Ishikawa (cell line): ENCODE results near the gene CEP290.

Experiments
- CEBPB ChIP-seq: IDR thresholded peaks from 2 replicates; pipeline ENCODE4 v1.6.1; 2012
- CREB1 ChIP-seq: IDR thresholded peaks from 2 replicates; pipeline ENCODE4 v1.6.1; 2012; ENCODE audit warnings: low read depth
- EGR1 ChIP-seq: IDR thresholded peaks from 2 replicates; pipeline ENCODE4 v1.6.1; 2012
- EP300 ChIP-seq: IDR thresholded peaks from 2 replicates; pipeline ENCODE4 v1.6.1; 2012; ENCODE audit warnings: borderline replicate concordance
- FOXM1 ChIP-seq: IDR thresholded peaks from 2 replicates; pipeline ENCODE4 v1.6.1; 2012; ENCODE audit warnings: low read depth, borderline replicate concordance
- MAX ChIP-seq: IDR thresholded peaks from 2 replicates; pipeline ENCODE4 v1.6.1; 2012
- NFIC ChIP-seq: IDR thresholded peaks from 2 replicates; pipeline ENCODE4 v1.6.1; 2012
- RAD21 ChIP-seq: IDR thresholded peaks from 2 replicates; pipeline ENCODE4 v1.6.1; 2012; ENCODE audit warnings: low read depth
- REST ChIP-seq: IDR thresholded peaks from 2 replicates; pipeline ENCODE4 v1.6.1; 2012; ENCODE audit warnings: low read depth, mild to moderate bottlenecking
- TAF1 ChIP-seq: IDR thresholded peaks from 2 replicates; pipeline ENCODE4 v1.6.1; 2012; ENCODE audit warnings: low read depth, mild to moderate bottlenecking
- TCF12 ChIP-seq: IDR thresholded peaks from 2 replicates; pipeline ENCODE4 v1.6.1; 2012; ENCODE audit warnings: low read depth
- TEAD4 ChIP-seq: IDR thresholded peaks from 2 replicates; pipeline ENCODE4 v1.6.1; 2012
- USF1 ChIP-seq: IDR thresholded peaks from 2 replicates; pipeline ENCODE4 v1.6.1; 2012
- YY1 ChIP-seq: IDR thresholded peaks from 2 replicates; pipeline ENCODE4 v1.6.1; 2012; ENCODE audit warnings: low read depth
- ZBTB7A ChIP-seq: IDR thresholded peaks from 2 replicates; pipeline ENCODE4 v1.6.1; 2012; ENCODE audit warnings: low read depth

Gene CEP290

GRCh38 chr12:88185279-88185678, 43.4 kb upstream of the CEP290 start:
- no peak for TF ChIP-seq TEAD4
- no peak for TF ChIP-seq ZBTB7A
- no peak for TF ChIP-seq REST
- no peak for TF ChIP-seq USF1
- no peak for TF ChIP-seq CREB1
- no peak for TF ChIP-seq YY1
- TF ChIP-seq FOXM1, result no peak
- TF ChIP-seq MAX, result no peak
- no peak for TF ChIP-seq NFIC
- no peak for TF ChIP-seq TAF1
- TF ChIP-seq TCF12, result no peak
- TF ChIP-seq CEBPB, result no peak
- no peak for TF ChIP-seq EP300
- no peak for TF ChIP-seq EGR1
- TF ChIP-seq RAD21, result no peak

- TF ChIP-seq YY1, result no peak
- no peak for TF ChIP-seq TAF1
- TF ChIP-seq MAX, result no peak
- no peak for TF ChIP-seq REST
- TF ChIP-seq TCF12, result no peak
- TF ChIP-seq EP300, result no peak
- no peak for TF ChIP-seq NFIC
- TF ChIP-seq EGR1, result no peak
- no peak for TF ChIP-seq CREB1
- TF ChIP-seq ZBTB7A, result no peak
These were observed 42.3 kb upstream of the CEP290 start for GRCh38 chr12:88184196-88184595.

GRCh38 chr12:88182416-88182815, 40.5 kb upstream of the CEP290 start:
- TF ChIP-seq USF1 (no peak), RAD21 (no peak), NFIC (no peak), ZBTB7A (no peak), EP300 (no peak), MAX (no peak), CEBPB (no peak), EGR1 (no peak), FOXM1 (no peak), CREB1 (no peak), TEAD4 (no peak), REST (no peak), TCF12 (no peak), YY1 (no peak)

- TF ChIP-seq CREB1 (no peak), EGR1 (no peak), YY1 (no peak), FOXM1 (no peak), TAF1 (no peak), MAX (no peak), CEBPB (no peak), TCF12 (no peak), USF1 (no peak), TEAD4 (no peak), ZBTB7A (no peak), EP300 (no peak), RAD21 (no peak), NFIC (no peak), REST (no peak)
These were observed 40.0 kb upstream of the CEP290 start for GRCh38 chr12:88181881-88182280.
